ENCODE measurements around the gene ASB18.

ASB18 gene

GRCh38 chr2:236143811-236144210 is 120.4 kb downstream of the ASB18 start:
- Histone ChIP-seq H3K9me3 (no peaks in the 10 kb centered on the region), H3K4me2 (no peak overlapping the region), H3K27ac (no peak overlapping the region), H4K20me1 (no peaks in the 10 kb centered on the region), H3K4me3 (no peak overlapping the region), H3K4me1 (peaks cover 9% of the 10 kb centered on the region), H3K36me3 (no peaks in the 10 kb centered on the region), H3K9ac (no peak overlapping the region), H3K27me3 (no peaks in the 10 kb centered on the region)
- no peak for TF ChIP-seq Cebpa-rat (IDR thresholded peaks at IDR 0.05)

All from BLaER1 (cell line).